CD4-positive, alpha-beta T cell treated with Interleukin-12 subunit alpha and Interleukin-12 subunit beta, for 1 hour (primary cell): Measurements from ENCODE around the gene SPATA6L.

Source experiments
- DNase-seq: peaks from one replicate; pipeline ENCODE4 v3.0.0-alpha.2; 2020

The SPATA6L gene, protein sequence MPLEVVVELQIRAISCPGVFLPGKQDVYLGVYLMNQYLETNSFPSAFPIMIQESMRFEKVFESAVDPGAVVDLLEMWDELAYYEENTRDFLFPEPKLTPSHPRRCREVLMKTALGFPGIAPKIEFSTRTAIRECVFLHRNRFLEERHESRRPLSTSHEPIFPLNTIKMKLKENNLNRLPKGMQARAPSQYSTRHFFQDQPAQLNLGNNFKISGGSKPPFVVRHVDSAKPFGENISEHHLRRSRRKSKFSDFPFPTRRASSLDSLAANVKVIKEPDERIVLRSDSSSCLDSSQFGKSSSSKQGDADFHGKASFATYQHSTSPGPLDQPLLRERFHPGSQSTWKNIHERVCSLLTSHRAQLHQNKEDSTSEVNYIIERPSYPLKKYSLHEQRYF

GRCh38 chr9:4666042-4666699, at the start of gene SPATA6L:
Gene SPATA6L (minus strand): TSS chr9:4666480. CDS start chr9:4666250, 230 bp downstream.
- peak; percentile 40 for DNase-seq

DNA sequence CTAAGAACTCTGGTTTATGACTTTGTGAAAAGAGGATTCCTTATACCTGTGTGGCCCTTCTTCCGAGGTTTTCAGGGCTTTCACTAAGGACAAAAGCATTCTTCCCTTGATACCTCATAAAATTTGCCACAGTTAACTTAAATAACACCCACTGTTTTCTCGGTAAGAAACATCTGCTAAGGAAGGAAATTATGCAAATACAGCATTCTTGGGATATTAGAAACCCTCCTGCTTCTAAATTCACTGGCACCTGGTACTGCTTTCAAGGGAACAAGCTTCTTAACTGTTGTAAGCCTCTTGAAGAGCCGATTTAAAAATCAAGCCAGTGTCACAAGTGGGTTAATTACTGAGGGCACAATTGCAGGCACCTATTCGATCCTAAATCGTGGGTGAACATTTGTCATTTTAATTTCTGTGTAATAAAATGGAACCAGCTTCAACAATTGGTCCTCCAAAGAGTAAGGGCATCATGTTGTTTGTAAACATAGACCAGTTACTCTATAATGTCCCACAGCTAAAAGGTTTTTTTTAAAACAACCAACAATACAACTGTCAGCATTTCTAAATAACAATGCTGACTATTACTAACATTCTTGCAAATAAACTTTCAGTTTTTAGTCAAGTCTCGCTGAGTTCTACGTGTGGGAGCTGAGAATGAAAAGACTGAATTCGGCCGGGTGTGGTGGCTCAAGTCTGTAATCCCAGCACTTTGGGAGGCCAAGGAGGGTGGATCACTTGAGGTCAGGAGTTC, 48.2 kb upstream of the SPATA6L start:
- DNase-seq, result no peak

DNA sequence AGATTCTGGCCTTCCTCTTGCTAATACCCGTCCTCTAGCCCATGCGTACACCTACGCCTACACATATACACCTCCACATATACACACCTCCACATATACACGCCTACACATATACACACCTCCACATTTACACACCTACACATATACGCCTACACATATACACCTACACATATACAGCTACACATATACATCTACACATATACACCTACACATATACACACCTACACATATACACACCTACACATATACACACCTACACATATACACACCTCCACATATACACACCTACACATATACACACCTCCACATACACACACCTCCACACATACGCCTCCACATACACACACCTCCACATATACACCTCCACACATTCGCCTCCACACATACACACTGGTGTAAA, 47.6 kb upstream of the SPATA6L start:
- no peak for DNase-seq

GRCh38 chr9:4709380-4709779, 43.1 kb upstream of the SPATA6L start:
- DNase-seq, result no peak

GRCh38 chr9:4706971-4707622, 40.8 kb upstream of the SPATA6L start:
- no peak for DNase-seq

DNA sequence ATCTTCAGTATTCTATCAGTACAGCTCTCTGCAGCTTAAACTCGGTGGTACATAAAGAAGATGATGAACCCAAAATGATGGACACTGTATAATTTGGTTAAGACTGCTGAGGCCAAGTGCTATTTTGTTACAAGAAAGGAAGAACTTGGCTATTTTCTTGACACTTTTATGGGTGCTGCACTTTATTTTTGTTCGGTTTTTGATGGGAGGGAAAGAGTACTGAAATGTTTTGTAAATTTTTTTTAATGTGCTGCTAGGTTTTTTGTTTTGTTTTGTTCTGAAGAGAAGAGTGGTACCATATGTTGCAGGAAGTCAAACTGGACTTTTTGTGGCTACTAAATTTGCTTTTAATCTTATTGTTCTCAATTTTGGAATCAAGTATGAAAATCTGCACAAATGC, 39.7 kb upstream of the SPATA6L start:
- no peak for DNase-seq

DNA sequence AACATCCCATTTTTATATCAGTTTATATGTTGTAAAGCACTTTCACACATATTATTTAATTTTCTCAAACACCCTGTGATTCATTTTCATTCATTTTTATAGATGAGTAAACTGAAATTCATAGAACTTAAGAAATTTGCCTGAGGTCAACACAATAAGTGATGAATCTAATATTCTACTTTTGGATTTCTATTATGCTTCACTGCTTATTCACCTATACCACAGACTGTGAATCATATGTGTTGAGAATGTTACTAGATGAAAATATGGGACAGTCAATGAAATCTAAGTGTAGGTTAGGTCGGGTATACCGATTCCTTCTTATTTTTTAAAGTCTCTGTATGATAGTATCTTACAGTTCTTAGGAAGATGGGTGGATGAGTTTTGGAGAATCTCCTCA, 37.8 kb upstream of the SPATA6L start:
- DNase-seq, result no peak

GRCh38 chr9:4701526-4701925, 35.2 kb upstream of the SPATA6L start:
- no peak for DNase-seq

DNA sequence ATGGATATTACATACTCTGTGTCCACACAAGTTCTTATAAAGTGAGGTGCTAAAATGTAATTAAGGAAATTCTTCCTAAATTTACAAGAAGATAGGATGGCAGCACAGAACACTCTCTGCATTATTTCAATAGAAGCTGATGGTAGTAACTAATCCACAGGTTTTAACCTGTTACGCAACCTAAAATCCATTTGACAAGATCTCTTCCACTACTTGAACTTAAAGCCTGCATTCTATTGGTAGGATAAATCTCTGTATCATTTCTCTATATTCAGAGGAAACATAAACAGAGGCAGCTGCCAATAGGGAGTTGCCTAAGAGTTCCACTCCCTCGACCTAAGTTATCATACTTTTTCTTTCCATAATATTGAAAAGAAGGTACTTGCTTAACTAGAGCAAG, 34.7 kb upstream of the SPATA6L start:
- DNase-seq, result no peak

- no peak for DNase-seq
Measured at GRCh38 chr9:4700091-4700490, 33.8 kb upstream of the SPATA6L start.

GRCh38 chr9:4691795-4692194, 25.5 kb upstream of the SPATA6L start:
- no peak for DNase-seq

- no peak for DNase-seq
Measured at GRCh38 chr9:4690144-4690543, 23.9 kb upstream of the SPATA6L start.

- DNase-seq, result no peak
Measured at GRCh38 chr9:4689687-4690104, 23.4 kb upstream of the SPATA6L start.

- no peak for DNase-seq
Measured at GRCh38 chr9:4689021-4689420, 22.7 kb upstream of the SPATA6L start.

DNA sequence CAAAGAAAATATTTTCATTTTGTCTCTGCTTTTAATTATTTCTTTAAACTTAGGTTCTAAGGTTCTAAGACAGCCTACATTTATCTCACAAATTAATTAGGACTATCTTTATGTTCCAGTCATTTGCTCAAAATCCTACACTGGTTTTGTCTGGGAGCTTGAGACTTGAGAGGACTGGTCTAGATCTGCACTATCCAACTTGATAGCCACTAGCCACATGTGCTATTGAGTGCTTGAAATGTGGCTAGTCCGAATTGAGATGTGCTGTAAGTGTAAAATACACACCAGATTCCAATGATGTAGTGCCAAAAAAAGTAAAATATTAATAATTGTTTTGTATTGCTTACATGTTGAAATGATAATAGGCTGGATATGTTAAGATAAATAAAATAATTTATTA, 20.3 kb upstream of the SPATA6L start:
- no peak for DNase-seq

DNA sequence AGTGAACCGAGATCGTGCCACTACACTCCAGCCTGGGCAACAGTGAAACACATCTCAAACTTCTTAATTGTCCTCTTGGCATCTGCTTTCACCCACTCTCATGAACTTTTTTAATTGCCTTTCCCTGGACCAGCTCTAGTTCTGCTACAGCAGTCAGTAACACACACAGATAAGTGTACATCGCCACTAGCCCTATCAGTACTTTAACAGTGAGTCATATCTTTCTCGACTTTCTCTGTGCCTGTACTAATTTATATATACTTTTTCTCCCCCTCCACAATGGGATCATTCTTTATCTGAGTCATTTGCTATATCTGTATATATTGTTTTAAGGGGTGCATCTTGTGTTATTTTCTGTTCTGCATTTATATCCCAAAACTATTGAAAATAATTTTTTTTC, 19.8 kb upstream of the SPATA6L start:
- DNase-seq, result no peak

DNA sequence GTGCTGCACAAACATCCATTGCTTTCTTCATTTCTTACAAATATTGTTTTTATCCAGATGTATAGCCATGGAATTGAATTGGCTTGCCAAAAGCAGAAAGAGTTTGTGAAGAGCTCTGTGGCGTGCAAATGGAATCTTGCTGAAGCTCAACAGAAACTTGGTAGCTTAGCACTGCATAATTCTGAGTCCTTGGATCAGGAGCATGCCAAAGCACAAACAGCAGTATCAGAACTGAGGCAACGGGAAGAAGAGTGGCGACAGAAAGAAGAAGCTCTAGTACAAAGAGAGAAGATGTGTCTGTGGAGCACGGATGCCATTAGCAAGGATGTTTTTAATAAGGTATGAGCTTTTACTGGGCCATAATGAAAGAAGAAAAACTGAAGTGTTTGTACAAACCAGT, 18.5 kb upstream of the SPATA6L start:
- DNase-seq, result no peak

GRCh38 chr9:4680750-4681149, 14.5 kb upstream of the SPATA6L start:
- no peak for DNase-seq

GRCh38 chr9:4680173-4680525, 13.9 kb upstream of the SPATA6L start:
- no peak for DNase-seq

- peak; percentile 99 for DNase-seq
Measured at GRCh38 chr9:4679268-4680172, 13.2 kb upstream of the SPATA6L start, which contains the start of gene CDC37L1. Gene CDC37L1 (plus strand): TSS chr9:4679569. CDS start chr9:4679768, 199 bp downstream.

DNA sequence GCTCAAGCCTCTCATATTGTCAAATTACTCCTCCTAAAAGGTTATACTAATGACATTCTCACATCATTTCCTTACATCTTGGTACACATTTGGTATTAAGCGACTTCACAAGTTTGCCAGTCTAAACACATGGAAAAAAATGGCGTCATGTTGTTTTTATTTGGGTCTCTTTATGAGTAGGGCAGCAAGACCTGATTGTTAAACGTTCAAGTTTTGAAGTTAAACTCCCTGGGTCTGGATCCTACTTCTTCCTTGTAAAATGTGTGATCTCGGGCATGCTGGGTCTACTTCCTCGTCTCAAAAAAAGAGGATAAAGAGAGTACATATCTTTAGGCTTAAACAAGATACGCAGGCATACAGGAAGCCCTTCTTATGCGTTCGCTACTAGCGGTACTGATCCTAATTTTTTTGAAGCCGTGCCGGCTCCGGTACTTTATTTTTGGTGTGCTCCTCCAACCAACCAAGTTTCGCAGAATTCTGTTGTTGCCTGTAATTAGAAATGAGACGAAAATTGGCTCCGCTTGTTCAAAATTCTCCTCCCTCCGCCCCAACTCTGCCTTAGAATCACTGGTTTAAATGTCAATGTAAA, 12.5 kb upstream of the SPATA6L start:
- no peak for DNase-seq

DNA sequence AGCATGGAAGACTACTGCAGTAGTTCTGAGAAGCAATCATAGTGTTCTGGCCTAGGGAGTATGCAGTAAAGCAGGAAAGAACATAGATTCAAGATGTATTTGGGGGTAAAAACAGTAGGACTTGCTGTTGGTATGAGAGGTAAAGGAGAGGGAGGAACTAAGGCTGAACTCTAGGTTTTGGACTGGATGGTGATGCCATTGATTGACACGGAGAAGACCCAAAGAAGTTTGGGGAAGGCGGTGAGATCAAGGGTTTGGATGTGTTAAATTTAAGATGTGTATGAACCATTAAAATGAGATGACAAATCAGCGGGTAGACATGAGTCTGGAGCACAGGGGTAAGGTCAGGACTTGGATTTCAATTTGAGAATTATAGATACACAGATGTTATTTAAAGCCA, 11.1 kb upstream of the SPATA6L start:
- no peak for DNase-seq
